Osteoblast (primary cell): ENCODE results near the gene IQUB. TPM values are rescaled to one million over a fixed set of nuclear protein-coding genes. Genes with fewer than 3 reads are reported as not detected.

Source experiments
- DNase-seq: peaks from one replicate; pipeline ENCODE4 v3.0.0; 2011; ENCODE audit warnings: low spot score, mixed read lengths; ENCODE audit not compliant: insufficient read length; ENCODE audit errors: missing footprints
- H2AFZ ChIP-seq: 2 replicates; pipeline ENCODE4 v1.6.0; 2011; ENCODE audit warnings: mild to moderate bottlenecking, low read length
- H3K27ac ChIP-seq: 2 replicates; pipeline ENCODE4 v1.5.1; 2011; ENCODE audit warnings: mild to moderate bottlenecking, low read depth, low read length, moderate library complexity
- H3K27me3 ChIP-seq: 2 replicates; pipeline ENCODE4 v1.6.0; 2012; ENCODE audit warnings: mild to moderate bottlenecking, control low read depth, inconsistent platforms, low read length, moderate library complexity; ENCODE audit not compliant: insufficient read depth
- H3K36me3 ChIP-seq: 2 replicates; pipeline ENCODE4 v1.5.1; 2011; ENCODE audit warnings: mild to moderate bottlenecking, low read length, control low read depth, moderate library complexity; ENCODE audit not compliant: insufficient read depth
- H3K4me1 ChIP-seq: 2 replicates; pipeline ENCODE4 v1.5.1; 2011; ENCODE audit warnings: mild to moderate bottlenecking, low read length, control low read depth, moderate library complexity; ENCODE audit not compliant: insufficient read depth
- H3K4me2 ChIP-seq: 2 replicates; pipeline ENCODE4 v1.6.0; 2011; ENCODE audit warnings: mild to moderate bottlenecking, low read length; ENCODE audit not compliant: insufficient read depth
- H3K4me3 ChIP-seq: fragments of 200-600 bp; sonication (generic); 3 replicates; pipeline ENCODE4 v1.5.1; 2012; ENCODE audit warnings: mild to moderate bottlenecking, low read length, inconsistent platforms; ENCODE audit not compliant: insufficient read depth
- H3K79me2 ChIP-seq: 2 replicates; pipeline ENCODE4 v1.6.0; 2012; ENCODE audit warnings: mild to moderate bottlenecking, low read length, control low read depth, inconsistent platforms; ENCODE audit not compliant: insufficient read depth
- H3K9me3 ChIP-seq: 2 replicates; pipeline ENCODE4 v1.5.1; 2011; ENCODE audit warnings: low read depth, low read length, control low read depth
- H4K20me1 ChIP-seq: 2 replicates; pipeline ENCODE4 v1.6.0; 2012; ENCODE audit warnings: mild to moderate bottlenecking, low read length, control low read depth; ENCODE audit not compliant: insufficient read depth
- CTCF ChIP-seq: IDR thresholded peaks from 2 replicates; pipeline ENCODE4 v1.5.1; 2011; ENCODE audit warnings: mild to moderate bottlenecking, low read depth, low read length, moderate library complexity; ENCODE audit errors: extremely low read depth
- total RNA-seq: library from RNA; depleted of rRNA; stranded (reverse); fragments of >200 nt; gene quantifications from 2 replicates; pipeline ENCODE4 v1.2.3, GENCODE V29; 2012

The IQUB gene
- total RNA-seq, 1 donor: 0.72 TPM

- Histone ChIP-seq H3K4me1 (no peaks in the 10 kb centered on the region), H3K27me3 (no peaks in the 10 kb centered on the region), H3K27ac (no peak overlapping the region), H3K36me3 (no peaks in the 10 kb centered on the region), H4K20me1 (no peaks in the 10 kb centered on the region), H2AFZ (no peak overlapping the region), H3K4me3 (no peak overlapping the region), H3K9me3 (no peaks in the 10 kb centered on the region), H3K79me2 (no peaks in the 10 kb centered on the region), H3K4me2 (no peak overlapping the region)
- DNase-seq: no peak
- TF ChIP-seq CTCF: no peak
These were observed 103.2 kb downstream of the IQUB start for GRCh38 chr7:123431075-123431614.

- no peak overlapping the region for H3K27ac ChIP-seq
- no peak overlapping the region for H3K4me2 ChIP-seq
- no peaks in the 10 kb centered on the region for H3K9me3 ChIP-seq
- H2AFZ ChIP-seq: no peak overlapping the region
- H3K4me1 ChIP-seq: no peaks in the 10 kb centered on the region
- no peaks in the 10 kb centered on the region for H3K27me3 ChIP-seq
- no peak for TF ChIP-seq CTCF
- no peaks in the 10 kb centered on the region for H4K20me1 ChIP-seq
- DNase-seq: no peak
- no peak overlapping the region for H3K4me3 ChIP-seq
- H3K79me2 ChIP-seq: no peaks in the 10 kb centered on the region
- H3K36me3 ChIP-seq: no peaks in the 10 kb centered on the region
These were observed 109.1 kb downstream of the IQUB start for GRCh38 chr7:123425246-123425645.

GRCh38 chr7:123424463-123424862, 109.9 kb downstream of the IQUB start:
- no peak overlapping the region for H3K27ac ChIP-seq
- no peak for DNase-seq
- no peaks in the 10 kb centered on the region for H3K79me2 ChIP-seq
- H3K9me3 ChIP-seq: no peaks in the 10 kb centered on the region
- H3K4me2 ChIP-seq: no peak overlapping the region
- H2AFZ ChIP-seq: no peak overlapping the region
- H3K4me3 ChIP-seq: no peak overlapping the region
- no peaks in the 10 kb centered on the region for H3K36me3 ChIP-seq
- no peaks in the 10 kb centered on the region for H3K27me3 ChIP-seq
- no peaks in the 10 kb centered on the region for H3K4me1 ChIP-seq
- no peak for TF ChIP-seq CTCF
- no peaks in the 10 kb centered on the region for H4K20me1 ChIP-seq

GRCh38 chr7:123423622-123424021, 110.8 kb downstream of the IQUB start:
- no peak for TF ChIP-seq CTCF
- H4K20me1 ChIP-seq: no peaks in the 10 kb centered on the region
- no peaks in the 10 kb centered on the region for H3K79me2 ChIP-seq
- no peak overlapping the region for H3K4me2 ChIP-seq
- no peaks in the 10 kb centered on the region for H3K4me1 ChIP-seq
- no peaks in the 10 kb centered on the region for H3K9me3 ChIP-seq
- no peak overlapping the region for H2AFZ ChIP-seq
- H3K27me3 ChIP-seq: no peaks in the 10 kb centered on the region
- H3K27ac ChIP-seq: no peak overlapping the region
- H3K4me3 ChIP-seq: no peak overlapping the region
- no peak for DNase-seq
- H3K36me3 ChIP-seq: no peaks in the 10 kb centered on the region
